ENCODE results near the gene RPS15. TPM values are rescaled to one million over a fixed set of nuclear protein-coding genes. Genes with fewer than 3 reads are reported as not detected.

Gene RPS15
- total and polyA plus RNA-seq, 2 of the 13 experiments (the other 11 are each of a cell fraction or from before 2014, with no cell fraction given): 695 to 1,411 TPM

DNA sequence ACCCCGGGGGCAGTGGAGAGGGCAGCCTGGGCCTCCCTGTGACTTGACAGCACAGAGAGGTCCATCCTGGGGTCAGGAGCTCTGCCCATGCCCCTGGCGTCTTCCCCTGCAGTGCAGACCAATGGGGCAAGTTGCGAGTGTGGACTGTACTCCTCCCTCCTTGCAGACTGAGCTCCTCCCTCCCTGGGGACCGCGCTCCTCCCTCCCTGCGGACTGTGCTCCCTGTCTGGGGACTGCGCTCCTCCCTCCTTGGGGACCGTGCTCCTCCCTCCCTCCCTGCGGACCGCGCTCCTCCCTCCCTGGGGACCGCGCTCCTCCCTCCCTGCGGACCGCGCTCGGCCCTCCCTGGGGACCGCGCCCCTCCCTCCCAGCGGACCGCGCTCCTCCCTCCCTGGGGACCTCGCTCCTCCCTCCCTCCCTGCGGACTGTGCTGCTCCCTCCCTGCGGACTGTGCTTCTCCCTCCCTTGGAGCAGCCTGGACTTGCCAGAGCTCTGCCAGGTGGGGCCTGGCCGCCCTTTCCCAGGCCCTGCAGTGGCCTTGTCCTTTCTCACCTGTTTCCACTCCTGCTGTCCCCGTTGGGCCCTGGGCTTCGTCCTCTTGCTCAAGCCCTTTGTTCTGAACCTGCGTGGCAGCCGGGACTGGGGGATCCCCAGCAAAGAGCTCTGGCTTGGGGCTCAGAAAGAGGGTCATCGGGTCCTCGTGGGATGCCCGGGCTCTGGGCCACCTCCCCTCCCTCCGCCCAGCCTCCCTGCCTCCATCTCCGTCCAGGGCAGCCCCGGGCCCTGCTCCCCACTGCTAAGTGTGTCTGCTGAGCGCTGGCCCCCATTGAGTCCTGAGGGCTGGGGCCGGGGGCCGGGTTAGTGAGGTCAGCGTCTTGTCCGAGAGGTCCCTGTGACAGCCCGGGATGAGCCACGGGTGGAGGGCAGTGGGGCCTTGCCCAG lies 43.7 kb upstream of the RPS15 start (continued):
- TF ChIP-seq RBFOX2 (IDR thresholded peaks at IDR 0.05; ENCODE audit: low read depth, low read length) (peak; percentile 13; the same call in 1 of the 2 replicates), JUND (CRISPR knock-in tag; IDR thresholded peaks at IDR 0.05) (no peak), IKZF4 (CRISPR knock-in tag; IDR thresholded peaks at IDR 0.05; ENCODE audit: borderline replicate concordance, low read depth, not compliant biosample characterization) (no peak), ZNF775 (CRISPR knock-in tag; IDR thresholded peaks at IDR 0.05; ENCODE audit: borderline replicate concordance) (no peak), HDAC2 (CRISPR knock-in tag; IDR thresholded peaks at IDR 0.05) (no peak), GATAD1 (CRISPR knock-in tag; IDR thresholded peaks at IDR 0.05) (no peak), ZSCAN31 (CRISPR knock-in tag; IDR thresholded peaks at IDR 0.05; ENCODE audit: low read depth) (no peak), KDM1A (CRISPR knock-in tag; IDR thresholded peaks at IDR 0.05) (no peak), NPAS2 (CRISPR knock-in tag; IDR thresholded peaks at IDR 0.05; ENCODE audit: borderline replicate concordance) (no peak), ZNF562 (CRISPR knock-in tag; IDR thresholded peaks at IDR 0.05; ENCODE audit: borderline replicate concordance) (no peak), HMG20B (CRISPR knock-in tag; conservative IDR thresholded peaks at IDR 0.05) (no peak)
- TF ChIP-seq, protein P1, sequence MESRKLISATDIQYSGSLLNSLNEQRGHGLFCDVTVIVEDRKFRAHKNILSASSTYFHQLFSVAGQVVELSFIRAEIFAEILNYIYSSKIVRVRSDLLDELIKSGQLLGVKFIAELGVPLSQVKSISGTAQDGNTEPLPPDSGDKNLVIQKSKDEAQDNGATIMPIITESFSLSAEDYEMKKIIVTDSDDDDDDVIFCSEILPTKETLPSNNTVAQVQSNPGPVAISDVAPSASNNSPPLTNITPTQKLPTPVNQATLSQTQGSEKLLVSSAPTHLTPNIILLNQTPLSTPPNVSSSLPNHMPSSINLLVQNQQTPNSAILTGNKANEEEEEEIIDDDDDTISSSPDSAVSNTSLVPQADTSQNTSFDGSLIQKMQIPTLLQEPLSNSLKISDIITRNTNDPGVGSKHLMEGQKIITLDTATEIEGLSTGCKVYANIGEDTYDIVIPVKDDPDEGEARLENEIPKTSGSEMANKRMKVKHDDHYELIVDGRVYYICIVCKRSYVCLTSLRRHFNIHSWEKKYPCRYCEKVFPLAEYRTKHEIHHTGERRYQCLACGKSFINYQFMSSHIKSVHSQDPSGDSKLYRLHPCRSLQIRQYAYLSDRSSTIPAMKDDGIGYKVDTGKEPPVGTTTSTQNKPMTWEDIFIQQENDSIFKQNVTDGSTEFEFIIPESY (CRISPR knock-in tag; IDR thresholded peaks at IDR 0.05): peak; percentile 95
- TF ChIP-seq, protein P2, sequence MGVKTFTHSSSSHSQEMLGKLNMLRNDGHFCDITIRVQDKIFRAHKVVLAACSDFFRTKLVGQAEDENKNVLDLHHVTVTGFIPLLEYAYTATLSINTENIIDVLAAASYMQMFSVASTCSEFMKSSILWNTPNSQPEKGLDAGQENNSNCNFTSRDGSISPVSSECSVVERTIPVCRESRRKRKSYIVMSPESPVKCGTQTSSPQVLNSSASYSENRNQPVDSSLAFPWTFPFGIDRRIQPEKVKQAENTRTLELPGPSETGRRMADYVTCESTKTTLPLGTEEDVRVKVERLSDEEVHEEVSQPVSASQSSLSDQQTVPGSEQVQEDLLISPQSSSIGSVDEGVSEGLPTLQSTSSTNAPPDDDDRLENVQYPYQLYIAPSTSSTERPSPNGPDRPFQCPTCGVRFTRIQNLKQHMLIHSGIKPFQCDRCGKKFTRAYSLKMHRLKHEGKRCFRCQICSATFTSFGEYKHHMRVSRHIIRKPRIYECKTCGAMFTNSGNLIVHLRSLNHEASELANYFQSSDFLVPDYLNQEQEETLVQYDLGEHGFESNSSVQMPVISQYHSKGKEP (CRISPR knock-in tag; IDR thresholded peaks at IDR 0.05): no peak
